PFSK-1 (cell line): ENCODE data around the gene POU3F1.

Experiments used
- POLR2AphosphoS5 ChIP-seq: IDR thresholded peaks from 2 replicates; pipeline ENCODE4 v1.6.1; 2012; ENCODE audit warnings: low read depth, mild to moderate bottlenecking, control low read depth, low read length, moderate library complexity
- REST ChIP-seq, 2 experiments: IDR thresholded peaks; 2 replicates each; pipeline versions ENCODE4 v1.6.1 to v1.8.0; 2011 to 2012; ENCODE audit warnings: low read depth in 2 of 2, low read length in 2 of 2, control low read depth in 1 of 2, inconsistent platforms in 1 of 2, mild to moderate bottlenecking in 1 of 2, moderate library complexity in 1 of 2; ENCODE audit not compliant: insufficient read depth in 1 of 2
- SIN3A ChIP-seq: IDR thresholded peaks from 2 replicates; pipeline ENCODE4 v1.6.1; 2012; ENCODE audit warnings: mild to moderate bottlenecking, low read length, moderate library complexity, borderline replicate concordance; ENCODE audit not compliant: insufficient read depth
- TAF1 ChIP-seq: IDR thresholded peaks from 2 replicates; pipeline ENCODE4 v1.6.1; 2012; ENCODE audit warnings: low read length, control low read depth, borderline replicate concordance; ENCODE audit not compliant: insufficient read depth

GRCh38 chr1:38041936-38042834, 4.4 kb downstream of the POU3F1 start:
- TF ChIP-seq POLR2AphosphoS5 = no peak
- TF ChIP-seq SIN3A = no peak
- no peak for TF ChIP-seq TAF1
- no peak for TF ChIP-seq REST (IDR thresholded peaks at IDR 0.05; ENCODE audit: insufficient read depth in 1 of 2, low read depth in 2 of 2, low read length in 2 of 2)
